Measurements from ENCODE around the gene LRRTM4.

The LRRTM4 gene

DNA sequence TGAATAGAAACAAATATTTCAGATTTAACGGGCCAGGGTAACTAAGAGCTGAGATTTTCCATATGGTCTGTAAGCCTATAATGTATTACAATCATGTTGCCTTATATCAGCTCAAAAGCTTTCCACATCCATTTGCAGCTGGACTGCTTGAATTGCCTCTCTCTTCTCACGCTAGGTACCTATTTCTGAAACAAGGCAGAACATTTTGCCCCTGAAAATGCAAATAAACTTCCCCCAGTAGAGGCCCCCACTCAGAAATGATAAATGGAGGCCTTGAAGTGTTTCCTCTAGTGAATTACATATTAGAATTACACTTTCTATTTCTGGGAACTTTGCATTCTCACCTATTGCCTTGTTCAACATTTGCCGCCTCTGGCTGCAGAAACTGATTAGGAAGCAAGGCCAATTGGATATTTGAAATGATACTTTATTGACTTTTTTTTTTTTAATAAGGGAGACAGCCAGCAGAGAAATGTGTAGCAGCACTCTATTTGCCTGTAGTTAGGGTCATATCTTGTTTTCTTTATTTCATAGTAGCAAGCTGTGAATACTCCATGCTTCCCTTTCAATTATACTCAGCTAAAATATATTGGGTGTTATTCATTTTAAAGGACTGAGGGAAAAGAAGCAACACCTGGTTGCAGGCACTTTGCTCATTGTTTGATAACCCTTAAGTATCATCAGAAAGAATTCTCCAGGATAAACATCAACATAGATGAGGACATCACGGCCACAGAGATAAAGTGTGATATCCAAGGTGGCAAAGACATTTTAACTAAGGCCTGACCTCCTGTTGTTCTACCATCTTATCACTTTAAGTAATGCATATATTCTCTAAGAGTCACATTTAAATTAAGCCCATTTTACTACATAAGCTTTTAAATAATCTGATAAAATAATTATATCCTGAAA lies 505.5 kb downstream of the LRRTM4 start:
- DNase-seq (ENCODE audit: low read depth), result no peak
- TF ChIP-seq, protein P1, sequence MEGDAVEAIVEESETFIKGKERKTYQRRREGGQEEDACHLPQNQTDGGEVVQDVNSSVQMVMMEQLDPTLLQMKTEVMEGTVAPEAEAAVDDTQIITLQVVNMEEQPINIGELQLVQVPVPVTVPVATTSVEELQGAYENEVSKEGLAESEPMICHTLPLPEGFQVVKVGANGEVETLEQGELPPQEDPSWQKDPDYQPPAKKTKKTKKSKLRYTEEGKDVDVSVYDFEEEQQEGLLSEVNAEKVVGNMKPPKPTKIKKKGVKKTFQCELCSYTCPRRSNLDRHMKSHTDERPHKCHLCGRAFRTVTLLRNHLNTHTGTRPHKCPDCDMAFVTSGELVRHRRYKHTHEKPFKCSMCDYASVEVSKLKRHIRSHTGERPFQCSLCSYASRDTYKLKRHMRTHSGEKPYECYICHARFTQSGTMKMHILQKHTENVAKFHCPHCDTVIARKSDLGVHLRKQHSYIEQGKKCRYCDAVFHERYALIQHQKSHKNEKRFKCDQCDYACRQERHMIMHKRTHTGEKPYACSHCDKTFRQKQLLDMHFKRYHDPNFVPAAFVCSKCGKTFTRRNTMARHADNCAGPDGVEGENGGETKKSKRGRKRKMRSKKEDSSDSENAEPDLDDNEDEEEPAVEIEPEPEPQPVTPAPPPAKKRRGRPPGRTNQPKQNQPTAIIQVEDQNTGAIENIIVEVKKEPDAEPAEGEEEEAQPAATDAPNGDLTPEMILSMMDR (IDR thresholded peaks at IDR 0.05; ENCODE audit: low read length, missing control alignments), result no peak
- H3K4me3 ChIP-seq (replicated peaks; ENCODE audit: low read depth, low read length), result no peak overlapping the region

DNA sequence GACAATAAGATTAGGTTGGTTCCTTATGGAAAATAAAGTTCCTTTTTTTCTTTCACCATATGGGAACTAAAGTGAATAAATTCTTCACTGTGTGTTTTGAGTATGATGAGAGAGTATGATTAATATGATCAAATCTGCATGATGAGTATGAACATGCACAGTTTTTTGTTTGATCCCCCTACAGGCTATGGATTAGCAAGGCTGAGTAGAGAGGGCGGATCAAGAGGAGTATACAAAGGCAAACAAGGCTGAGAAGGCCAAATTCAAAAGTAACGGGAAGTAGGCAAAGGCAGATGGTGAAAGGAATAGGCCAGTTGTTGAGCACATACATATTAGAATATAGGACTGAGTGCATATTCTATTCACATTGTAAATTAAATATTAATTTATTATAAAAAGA lies 508.2 kb downstream of the LRRTM4 start:
- no peak overlapping the region for H3K4me3 ChIP-seq (replicated peaks; ENCODE audit: low read depth, low read length)
- DNase-seq (ENCODE audit: low read depth), result no peak
- TF ChIP-seq, protein P1 (IDR thresholded peaks at IDR 0.05; ENCODE audit: low read length, missing control alignments), result no peak

DNA sequence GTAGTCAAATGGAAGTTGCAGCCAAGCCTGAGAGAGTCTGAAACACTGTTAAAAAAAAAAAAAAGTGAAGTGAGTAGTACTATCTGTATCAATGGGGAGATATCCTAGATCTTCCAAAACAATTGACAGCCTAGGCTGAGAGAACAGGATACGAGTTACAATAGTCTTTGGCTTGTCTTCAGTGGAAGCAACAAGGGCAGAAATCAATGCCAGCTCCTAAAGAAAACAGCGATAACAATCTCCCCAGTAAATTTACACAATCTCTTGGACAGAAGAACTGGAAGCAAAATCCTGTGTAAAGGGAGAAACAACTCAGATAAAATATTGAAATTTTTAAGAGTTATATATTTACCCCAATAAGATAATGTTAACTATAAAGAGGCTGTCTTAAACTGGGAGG lies 508.7 kb downstream of the LRRTM4 start:
- TF ChIP-seq, protein P1 (IDR thresholded peaks at IDR 0.05; ENCODE audit: low read length, missing control alignments), result no peak
- H3K4me3 ChIP-seq (replicated peaks; ENCODE audit: low read depth, low read length), result no peak overlapping the region
- no peak for DNase-seq (ENCODE audit: low read depth)

DNA sequence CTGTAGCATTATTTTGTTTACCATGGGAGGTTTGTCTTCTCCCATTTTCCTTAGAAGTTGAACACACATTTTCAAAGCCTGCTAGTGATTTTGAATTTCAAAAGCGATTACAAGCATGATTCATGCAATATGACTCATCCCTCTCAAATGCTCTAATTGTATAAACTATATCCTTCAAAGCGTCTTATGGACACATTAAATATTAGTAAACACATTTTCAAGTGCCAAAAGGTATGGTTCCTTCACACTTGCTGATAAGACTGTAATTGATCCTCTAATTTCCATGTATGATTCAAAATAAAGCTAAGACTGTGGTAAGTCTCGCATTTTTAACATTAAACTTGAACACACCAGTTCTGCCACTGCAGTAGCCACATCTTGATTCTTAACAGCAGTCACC lies 512.9 kb downstream of the LRRTM4 start:
- H3K4me3 ChIP-seq (replicated peaks; ENCODE audit: low read depth, low read length), result no peak overlapping the region
- peak; percentile 10 for DNase-seq (ENCODE audit: low read depth)
- TF ChIP-seq, protein P1 (IDR thresholded peaks at IDR 0.05; ENCODE audit: low read length, missing control alignments), result no peak

DNA sequence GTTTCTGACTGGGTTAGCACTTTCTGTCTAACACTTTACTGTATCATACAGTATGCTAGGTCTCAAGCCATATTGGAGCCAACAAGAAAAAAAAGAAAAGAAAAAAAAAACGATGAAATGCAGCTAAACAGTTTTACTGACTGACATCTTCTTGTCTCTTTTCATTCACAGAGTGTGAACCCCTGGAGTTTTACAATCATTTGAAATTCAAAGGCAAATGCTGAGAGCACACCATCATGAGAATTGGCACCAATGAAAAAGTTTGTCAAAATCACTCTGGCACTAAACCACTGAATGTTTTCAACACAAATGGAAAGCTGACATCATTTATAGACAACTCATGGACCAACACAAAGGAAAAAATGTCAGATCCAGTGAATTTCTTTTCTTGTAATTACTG lies 513.3 kb downstream of the LRRTM4 start:
- DNase-seq (ENCODE audit: low read depth), result no peak
- TF ChIP-seq, protein P1 (IDR thresholded peaks at IDR 0.05; ENCODE audit: low read length, missing control alignments), result no peak
- H3K4me3 ChIP-seq (replicated peaks; ENCODE audit: low read depth, low read length), result no peak overlapping the region

DNA sequence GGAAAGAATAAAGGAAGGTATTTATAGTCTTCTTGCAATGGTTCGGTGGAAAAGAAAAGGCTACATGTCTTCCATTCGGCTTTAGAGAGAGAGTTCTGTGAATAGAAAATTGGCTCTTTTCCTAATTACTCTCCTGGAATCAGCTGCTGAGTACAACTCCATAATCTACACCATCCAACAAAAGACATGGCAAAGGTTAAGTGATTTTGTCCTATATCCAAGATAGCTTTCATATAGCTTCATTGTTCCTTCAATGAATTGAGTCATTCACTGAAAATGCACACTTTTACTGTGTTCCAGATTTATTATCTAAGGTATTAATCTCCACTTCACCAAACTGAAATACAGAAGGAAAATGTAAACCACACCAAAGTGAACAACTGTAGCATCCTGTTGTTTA lies 514.5 kb downstream of the LRRTM4 start:
- no peak for DNase-seq (ENCODE audit: low read depth)
- TF ChIP-seq, protein P1 (IDR thresholded peaks at IDR 0.05; ENCODE audit: low read length, missing control alignments), result no peak

DNA sequence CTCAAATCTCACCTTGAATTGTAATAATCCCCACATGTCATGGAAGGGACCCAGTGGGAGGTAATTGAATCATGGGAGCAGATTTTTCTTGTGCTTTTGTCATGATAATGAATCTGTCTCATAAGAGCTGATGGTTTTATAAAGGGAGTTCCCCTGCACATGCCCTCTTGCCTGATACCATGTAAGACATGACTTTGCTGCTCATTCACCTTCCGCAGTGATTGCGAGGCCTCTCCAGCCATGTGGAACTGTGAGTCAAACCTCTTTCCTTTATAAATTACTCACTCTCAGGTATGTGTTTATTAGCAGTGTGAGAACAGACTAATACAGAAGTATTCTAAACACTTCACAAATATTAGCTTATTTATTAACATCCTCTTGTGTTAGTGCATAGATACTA lies 516.7 kb downstream of the LRRTM4 start:
- no peak overlapping the region for H3K4me3 ChIP-seq (replicated peaks; ENCODE audit: low read depth, low read length)

More for the DNA sequence above, 514.5 kb downstream of the LRRTM4 start:
- no peak overlapping the region for H3K4me3 ChIP-seq (replicated peaks; ENCODE audit: low read depth, low read length)

More for the DNA sequence above, 516.7 kb downstream of the LRRTM4 start:
- no peak for DNase-seq (ENCODE audit: low read depth)
- TF ChIP-seq, protein P1 (IDR thresholded peaks at IDR 0.05; ENCODE audit: low read length, missing control alignments), result no peak
